H9 (cell line): ENCODE results near the gene MAP3K2. TPM values are rescaled to one million over a fixed set of nuclear protein-coding genes. Genes with fewer than 3 reads are reported as not detected.

Source experiments
- DNase-seq: peaks from one replicate; pipeline ENCODE4 v3.0.0-alpha.2; 2017
- H2AFZ ChIP-seq: one replicate; pipeline ENCODE4 v1.6.1; 2013; ENCODE audit warnings: mild to moderate bottlenecking, low read length, control low read depth, moderate library complexity
- H2AK5ac ChIP-seq: 2 replicates; pipeline ENCODE4 v1.6.1; 2013; ENCODE audit warnings: low read length, control low read depth, mixed read lengths; ENCODE audit not compliant: insufficient read length
- H2BK120ac ChIP-seq: one replicate; pipeline ENCODE4 v1.6.1; 2013; ENCODE audit warnings: low read depth, mild to moderate bottlenecking, low read length, control low read depth, inconsistent platforms; ENCODE audit not compliant: poor library complexity, severe bottlenecking
- H2BK12ac ChIP-seq: 2 replicates; pipeline ENCODE4 v1.6.1; 2013; ENCODE audit warnings: low read length, control low read depth, mixed read lengths, low read depth; ENCODE audit not compliant: insufficient read length
- H2BK15ac ChIP-seq: 2 replicates; pipeline ENCODE4 v1.6.1; 2013; ENCODE audit warnings: low read depth, low read length, control low read depth
- H2BK20ac ChIP-seq: one replicate; pipeline ENCODE4 v1.6.1; 2013; ENCODE audit warnings: low read depth, mild to moderate bottlenecking, low read length, control low read depth, inconsistent platforms; ENCODE audit not compliant: poor library complexity, severe bottlenecking
- H2BK5ac ChIP-seq: 2 replicates; pipeline ENCODE4 v1.6.1; 2013; ENCODE audit warnings: low read length, control low read depth, mixed read lengths; ENCODE audit not compliant: insufficient read length
- H3K14ac ChIP-seq: 2 replicates; pipeline ENCODE4 v1.6.1; 2013; ENCODE audit warnings: low read length, control low read depth; ENCODE audit not compliant: insufficient read depth
- H3K18ac ChIP-seq: 2 replicates; pipeline ENCODE4 v1.6.1; 2013; ENCODE audit warnings: low read depth, mild to moderate bottlenecking, mixed read lengths, low read length, control low read depth; ENCODE audit not compliant: insufficient read length
- H3K23ac ChIP-seq: 2 replicates; pipeline ENCODE4 v1.6.1; 2013; ENCODE audit warnings: low read length, control low read depth, mixed read lengths, low read depth; ENCODE audit not compliant: insufficient read length
- H3K23me2 ChIP-seq: 2 replicates; pipeline ENCODE4 v1.6.1; 2013; ENCODE audit warnings: low read depth, mild to moderate bottlenecking, mixed read lengths, low read length, control low read depth; ENCODE audit not compliant: insufficient read length, poor library complexity, severe bottlenecking
- H3K27ac ChIP-seq: 2 replicates; pipeline ENCODE4 v1.5.1; 2013; ENCODE audit warnings: low read length, control low read depth, mixed read lengths, low read depth; ENCODE audit not compliant: insufficient read length
- H3K27me3 ChIP-seq: 2 replicates; pipeline ENCODE4 v1.6.1; 2013; ENCODE audit warnings: low read length, control low read depth, inconsistent platforms; ENCODE audit not compliant: insufficient read depth
- H3K4ac ChIP-seq: 2 replicates; pipeline ENCODE4 v1.6.1; 2013; ENCODE audit warnings: low read depth, mild to moderate bottlenecking, control low read depth, inconsistent platforms, low read length, moderate library complexity
- H3K4me1 ChIP-seq: 2 replicates; pipeline ENCODE4 v1.6.1; 2013; ENCODE audit warnings: low read length, control low read depth, inconsistent platforms; ENCODE audit not compliant: insufficient read depth
- H3K4me2 ChIP-seq: 2 replicates; pipeline ENCODE4 v1.6.1; 2013; ENCODE audit warnings: low read length, control low read depth, mixed read lengths; ENCODE audit not compliant: insufficient read length, insufficient read depth
- H3K56ac ChIP-seq: 2 replicates; pipeline ENCODE4 v1.6.1; 2013; ENCODE audit warnings: low read depth, mild to moderate bottlenecking, mixed read lengths, low read length, control low read depth; ENCODE audit not compliant: insufficient read length
- H3K79me1 ChIP-seq: 2 replicates; pipeline ENCODE4 v1.6.1; 2013; ENCODE audit warnings: low read depth, mild to moderate bottlenecking, moderate library complexity, low read length, control low read depth, inconsistent platforms; ENCODE audit not compliant: insufficient read depth, poor library complexity, severe bottlenecking
- H3K79me2 ChIP-seq: 2 replicates; pipeline ENCODE4 v1.6.1; 2013; ENCODE audit warnings: low read length, control low read depth, inconsistent platforms; ENCODE audit not compliant: insufficient read depth
- H3K9ac ChIP-seq: 2 replicates; pipeline ENCODE4 v1.6.1; 2013; ENCODE audit warnings: low read length, control low read depth, mixed read lengths; ENCODE audit not compliant: insufficient read length; ENCODE audit errors: extremely low read depth
- H3K9me3 ChIP-seq: one replicate; pipeline ENCODE4 v1.6.1; 2013; ENCODE audit warnings: low read depth, low read length, inconsistent platforms; ENCODE audit not compliant: control insufficient read depth
- H3T11ph ChIP-seq: one replicate; pipeline ENCODE4 v1.6.1; 2013; ENCODE audit warnings: mild to moderate bottlenecking, low read length, control low read depth, inconsistent platforms
- H4K20me1 ChIP-seq: one replicate; pipeline ENCODE4 v1.6.1; 2013; ENCODE audit not compliant: control insufficient read depth, insufficient read length, insufficient read depth
- H4K5ac ChIP-seq: 2 replicates; pipeline ENCODE4 v1.6.1; 2013; ENCODE audit warnings: low read depth, mild to moderate bottlenecking, mixed read lengths, low read length, control low read depth; ENCODE audit not compliant: insufficient read length
- H4K8ac ChIP-seq: replicated peaks from 2 replicates; pipeline ENCODE4 v1.6.1; 2013; ENCODE audit warnings: low read length, control low read depth, mixed read lengths, low read depth; ENCODE audit not compliant: insufficient read length
- H4K91ac ChIP-seq: 2 replicates; pipeline ENCODE4 v1.6.1; 2013; ENCODE audit warnings: low read depth, mild to moderate bottlenecking, moderate library complexity, mixed read lengths, low read length, control low read depth; ENCODE audit not compliant: insufficient read length
- H3K27ac Mint-ChIP-seq, 3 experiments: 2 replicates in 2 of 3; 3 replicates in 1 of 3; pipeline ENCODE4 v1.8.0; 2020 to 2021; ENCODE audit warnings: mixed read lengths in 3 of 3, mild to moderate bottlenecking in 1 of 3, moderate library complexity in 1 of 3
- H3K27me3 Mint-ChIP-seq: 2 replicates; pipeline ENCODE4 v1.8.0; 2021; ENCODE audit warnings: low read depth, mild to moderate bottlenecking, moderate library complexity, mixed read lengths
- H3K36me3 Mint-ChIP-seq, 3 experiments: 2 replicates in 2 of 3; 3 replicates in 1 of 3; pipeline ENCODE4 v1.8.0; 2020 to 2021; ENCODE audit warnings: low read depth in 3 of 3, mixed read lengths in 3 of 3; ENCODE audit not compliant: insufficient read depth in 1 of 3
- H3K4me1 Mint-ChIP-seq, 2 experiments: 2 replicates each; pipeline ENCODE4 v1.8.0; 2020; ENCODE audit warnings: mixed read lengths in 2 of 2
- H3K4me3 Mint-ChIP-seq, 2 experiments: 2 replicates in 1 of 2; 3 replicates in 1 of 2; pipeline ENCODE4 v1.8.0; 2020 to 2021; ENCODE audit warnings: mild to moderate bottlenecking in 2 of 2, mixed read lengths in 2 of 2, moderate library complexity in 1 of 2
- H3K9me3 Mint-ChIP-seq, 2 experiments: 2 replicates in 1 of 2; 3 replicates in 1 of 2; pipeline ENCODE4 v1.8.0; 2020; ENCODE audit warnings: mild to moderate bottlenecking in 2 of 2, mixed read lengths in 2 of 2, moderate library complexity in 1 of 2
- CTCF ChIP-seq: fragments of 200-600 bp; sonication (generic); conservative IDR thresholded peaks from 3 replicates; pipeline ENCODE4 v1.8.0; 2021; ENCODE audit warnings: antibody characterized with exemption, mild to moderate bottlenecking
- WGBS: extraction: QIAGEN DNeasy Blood & Tissue Kit; methylation state at CpG from one replicate; pipeline ENCODE4 v1.1.7; 2013; ENCODE audit warnings: missing lambda C conversion rate, low lambda C conversion rate, mixed read lengths; ENCODE audit not compliant: insufficient read length; ENCODE audit errors: extremely low coverage; 5-methylcytosine and 5-hydroxymethylcytosine counted together
- total RNA-seq: library from RNA; stranded (reverse); gene quantifications from 2 replicates; pipeline ENCODE4 v1.2.1, GENCODE V29; 2021

Gene MAP3K2
- total RNA-seq, 1 experiment from 2014 or later, result 25.8 TPM

DNA sequence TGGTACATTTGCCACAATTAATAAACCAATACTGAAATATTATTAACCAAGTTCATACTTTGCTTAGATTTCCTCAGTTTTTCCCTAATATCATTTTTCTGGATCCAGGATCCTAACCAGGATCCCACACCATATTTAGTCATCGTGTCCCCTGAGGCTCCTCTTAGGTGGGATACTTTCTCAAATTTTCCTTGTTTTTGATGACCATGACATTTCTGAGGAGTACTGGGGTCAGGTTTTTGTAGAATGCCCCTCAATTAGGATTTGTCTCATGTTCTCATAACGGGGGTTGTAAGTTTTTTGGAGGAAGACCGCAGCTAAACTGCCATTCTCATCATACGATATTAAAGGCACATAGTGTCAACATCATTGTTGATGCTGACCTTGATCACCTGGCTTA, 78.3 kb downstream of the MAP3K2 start:
- no peak overlapping the region for H3K4ac ChIP-seq
- no peak overlapping the region for H3T11ph ChIP-seq
- Mint-ChIP-seq H3K27ac (no peak overlapping the region; a peak in 1 of 7 replicates), H3K27me3 (no peaks in the 10 kb centered on the region), H3K4me1 (no peaks in the 10 kb centered on the region), H3K9me3 (no peaks in the 10 kb centered on the region), H3K4me3 (no peak overlapping the region), H3K36me3 (peaks cover 2 to 38% (median 16%) of the 10 kb centered on the region in 3 experiments; a peak in 5 of 7 replicates)
- DNase-seq, result no peak
- H3K9ac ChIP-seq, result no peak overlapping the region
- WGBS, result no CpG with 5 or more reads among the region's 4 CpGs
- H3K56ac ChIP-seq, result no peak overlapping the region
- H3K27me3 ChIP-seq, result no peaks in the 10 kb centered on the region; the same call in 1 of the 2 replicates
- H4K5ac ChIP-seq, result no peak overlapping the region
- no peaks in the 10 kb centered on the region for H3K79me2 ChIP-seq
- H3K14ac ChIP-seq, result no peak overlapping the region
- H4K8ac ChIP-seq, result no peak overlapping the region
- H2BK5ac ChIP-seq, result no peak overlapping the region
- H2AK5ac ChIP-seq, result no peak overlapping the region
- H4K91ac ChIP-seq, result no peak overlapping the region
- no peak overlapping the region for H3K23ac ChIP-seq
- H3K27ac ChIP-seq, result no peak overlapping the region
- no peaks in the 10 kb centered on the region for H3K9me3 ChIP-seq
- H3K4me1 ChIP-seq, result no peaks in the 10 kb centered on the region
- no peak overlapping the region for H2BK20ac ChIP-seq
- H2BK12ac ChIP-seq, result no peak overlapping the region
- no peak overlapping the region for H2AFZ ChIP-seq
- H3K4me2 ChIP-seq, result no peak overlapping the region
- no peak overlapping the region for H2BK15ac ChIP-seq
- H3K23me2 ChIP-seq, result no peaks in the 10 kb centered on the region
- H3K79me1 ChIP-seq, result no peaks in the 10 kb centered on the region
- no peak overlapping the region for H2BK120ac ChIP-seq
- H4K20me1 ChIP-seq, result no peaks in the 10 kb centered on the region
- no peak overlapping the region for H3K18ac ChIP-seq
- no peak for TF ChIP-seq CTCF
